Esophagus squamous epithelium (tissue), 4 donors: ENCODE data around the gene PLN.

Experiments used
- POLR2A ChIP-seq, 4 donors: fragments of 450-650 bp; IDR thresholded peaks; one replicate each; pipeline ENCODE4 v1.6.1; 2017; ENCODE audit warnings: antibody characterized with exemption in 4 of 4, mild to moderate bottlenecking in 4 of 4, moderate library complexity in 3 of 4
- TF ChIP-seq, protein P1 (sequence below), 6 experiments: fragments of 450-650 bp in 4 of 6; fragments of 200-600 bp in 2 of 6; sonication (generic) in 2 of 6; IDR thresholded peaks; one replicate each; pipeline ENCODE4 v1.5.1; 2016 to 2019; ENCODE audit warnings: antibody characterized with exemption in 6 of 6, mild to moderate bottlenecking in 4 of 6, moderate library complexity in 4 of 6

DNA sequence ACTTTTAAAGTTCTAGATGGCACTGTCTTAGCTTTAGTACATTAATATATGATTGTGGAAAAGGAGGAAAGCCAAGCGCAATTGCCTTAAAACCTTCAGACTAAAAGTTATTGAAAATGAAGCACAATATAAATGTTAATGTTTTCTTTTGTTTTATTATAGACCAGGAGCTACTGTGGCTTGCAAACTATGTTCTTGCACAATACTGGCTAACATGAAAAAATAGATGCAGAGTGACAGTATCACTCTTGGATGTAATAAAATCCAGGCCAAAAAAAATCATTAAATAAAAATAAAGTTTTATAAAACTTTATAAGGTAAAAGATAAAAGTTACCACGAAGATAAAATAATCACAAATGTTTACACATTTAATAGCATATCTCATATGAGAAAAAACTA is 18.3 kb upstream of the PLN start:
- TF ChIP-seq POLR2A (IDR thresholded peaks at IDR 0.05), result no peak
- TF ChIP-seq, protein P1, sequence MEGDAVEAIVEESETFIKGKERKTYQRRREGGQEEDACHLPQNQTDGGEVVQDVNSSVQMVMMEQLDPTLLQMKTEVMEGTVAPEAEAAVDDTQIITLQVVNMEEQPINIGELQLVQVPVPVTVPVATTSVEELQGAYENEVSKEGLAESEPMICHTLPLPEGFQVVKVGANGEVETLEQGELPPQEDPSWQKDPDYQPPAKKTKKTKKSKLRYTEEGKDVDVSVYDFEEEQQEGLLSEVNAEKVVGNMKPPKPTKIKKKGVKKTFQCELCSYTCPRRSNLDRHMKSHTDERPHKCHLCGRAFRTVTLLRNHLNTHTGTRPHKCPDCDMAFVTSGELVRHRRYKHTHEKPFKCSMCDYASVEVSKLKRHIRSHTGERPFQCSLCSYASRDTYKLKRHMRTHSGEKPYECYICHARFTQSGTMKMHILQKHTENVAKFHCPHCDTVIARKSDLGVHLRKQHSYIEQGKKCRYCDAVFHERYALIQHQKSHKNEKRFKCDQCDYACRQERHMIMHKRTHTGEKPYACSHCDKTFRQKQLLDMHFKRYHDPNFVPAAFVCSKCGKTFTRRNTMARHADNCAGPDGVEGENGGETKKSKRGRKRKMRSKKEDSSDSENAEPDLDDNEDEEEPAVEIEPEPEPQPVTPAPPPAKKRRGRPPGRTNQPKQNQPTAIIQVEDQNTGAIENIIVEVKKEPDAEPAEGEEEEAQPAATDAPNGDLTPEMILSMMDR (IDR thresholded peaks at IDR 0.05), result no peak
